Tibial nerve (tissue), 4 donors: Measurements from ENCODE around the gene NISCH. TPM values are rescaled to one million over a fixed set of nuclear protein-coding genes. Genes with fewer than 3 reads are reported as not detected.

Experiments used
- DNase-seq, 2 donors: peaks; one replicate each; pipeline ENCODE4 v3.0.0-alpha.2; 2019; ENCODE audit warnings: low spot score in 2 of 2
- H3K27ac ChIP-seq, 4 donors: fragments of 200-600 bp; sonication (generic) in 3 of 4; one replicate each; pipeline ENCODE4 v1.5.1; 2017 to 2019; ENCODE audit warnings: mild to moderate bottlenecking in 1 of 4
- H3K27me3 ChIP-seq, 2 donors: fragments of 200-600 bp; sonication (generic) in 1 of 2; one replicate each; pipeline versions ENCODE4 v1.5.1 to v1.6.0; 2017 to 2019
- H3K36me3 ChIP-seq, 3 donors: fragments of 200-600 bp; sonication (generic); one replicate each; pipeline ENCODE4 v1.5.1; 2018 to 2019
- H3K4me1 ChIP-seq, 4 donors: fragments of 200-600 bp; sonication (generic) in 3 of 4; one replicate each; pipeline ENCODE4 v1.5.1; 2017 to 2019
- H3K4me3 ChIP-seq, 4 donors: fragments of 200-600 bp; sonication (generic) in 3 of 4; one replicate each; pipeline ENCODE4 v1.5.1; 2017 to 2019; ENCODE audit warnings: mild to moderate bottlenecking in 1 of 4, moderate library complexity in 1 of 4
- H3K9me3 ChIP-seq, 4 donors: fragments of 200-600 bp; sonication (generic) in 3 of 4; one replicate each; pipeline ENCODE4 v1.5.1; 2017 to 2019
- CTCF ChIP-seq, 5 experiments: fragments of 200-600 bp in 3 of 5; fragments of 450-650 bp in 2 of 5; sonication (generic) in 3 of 5; IDR thresholded peaks; one replicate each; pipeline ENCODE4 v1.5.1; 2016 to 2019; ENCODE audit warnings: antibody characterized with exemption in 5 of 5, mild to moderate bottlenecking in 3 of 5, moderate library complexity in 2 of 5
- EP300 ChIP-seq, 2 donors: sonication (generic); formaldehyde crosslinking; IDR thresholded peaks; one replicate each; pipeline ENCODE4 v1.6.1; 2017; ENCODE audit warnings: antibody characterized with exemption in 2 of 2, mild to moderate bottlenecking in 1 of 2
- POLR2A ChIP-seq, 2 donors: fragments of 450-650 bp; IDR thresholded peaks; one replicate each; pipeline ENCODE4 v1.6.1; 2017; ENCODE audit warnings: antibody characterized with exemption in 2 of 2, mild to moderate bottlenecking in 2 of 2, moderate library complexity in 2 of 2
- WGBS, 2 donors: methylation state at CpG; one replicate each; pipeline ENCODE4 v1.1.5; 2018; 5-methylcytosine and 5-hydroxymethylcytosine counted together
- total RNA-seq, 4 donors: library from RNA; depleted of rRNA; stranded (reverse); fragments of >200 nt; gene quantifications; one replicate each; pipeline ENCODE4 v1.1.0, GENCODE V29; 2016

Gene NISCH
- total RNA-seq, 4 donors from 2014 or later = 192 to 305 (median 232) TPM

- DNase-seq = no peak
- Histone ChIP-seq H3K9me3 (no peaks in the 10 kb centered on the region), H3K27ac (peak overlapping the region in 1 of 4 donors; percentile 65), H3K4me3 (no peak overlapping the region), H3K36me3 (peaks cover 9 to 87% (median 44%) of the 10 kb centered on the region in 3 donors), H3K4me1 (peaks cover 0 to 75% (median 24%) of the 10 kb centered on the region in 4 donors), H3K27me3 (no peaks in the 10 kb centered on the region)
- 89 to 94% methylated on average over 3 of the region's 3 CpGs for WGBS, 2 donors
- TF ChIP-seq CTCF (IDR thresholded peaks at IDR 0.05) (no peak), EP300 (IDR thresholded peaks at IDR 0.05) (no peak)
Measured at GRCh38 chr3:52488746-52489145, 33.3 kb downstream of the NISCH start.

GRCh38 chr3:52489453-52489852, 34.0 kb downstream of the NISCH start:
- H3K27me3 ChIP-seq = no peaks in the 10 kb centered on the region
- peak overlapping the region in 3 of 4 donors; percentile 47 to 65 (median 52) for H3K27ac ChIP-seq
- H3K36me3 ChIP-seq = peaks cover 9 to 94% (median 44%) of the 10 kb centered on the region in 3 donors
- H3K4me1 ChIP-seq = peaks cover 0 to 75% (median 19%) of the 10 kb centered on the region in 4 donors
- H3K4me3 ChIP-seq = no peak overlapping the region
- TF ChIP-seq CTCF (IDR thresholded peaks at IDR 0.05) = no peak
- TF ChIP-seq EP300 (IDR thresholded peaks at IDR 0.05) = no peak
- no peak for TF ChIP-seq POLR2A (IDR thresholded peaks at IDR 0.05)
- H3K9me3 ChIP-seq = no peaks in the 10 kb centered on the region
- no peak for DNase-seq
- 88 to 90% methylated on average over 5 to 6 of the region's 18 CpGs for WGBS, 2 donors

- TF ChIP-seq CTCF (IDR thresholded peaks at IDR 0.05) = no peak
- TF ChIP-seq EP300 (IDR thresholded peaks at IDR 0.05) = no peak
- no peak for TF ChIP-seq POLR2A (IDR thresholded peaks at IDR 0.05)
- Histone ChIP-seq H3K4me1 (peaks cover 0 to 75% (median 13%) of the 10 kb centered on the region in 4 donors), H3K27ac (peak overlapping the region in 3 of 4 donors; percentile 47 to 65 (median 52)), H3K9me3 (no peaks in the 10 kb centered on the region), H3K36me3 (peaks cover 9 to 92% (median 44%) of the 10 kb centered on the region in 3 donors), H3K4me3 (no peak overlapping the region), H3K27me3 (no peaks in the 10 kb centered on the region)
- WGBS, 2 donors = 73 to 83% methylated on average over 20 of the region's 22 CpGs
- no peak for DNase-seq
Measured at GRCh38 chr3:52490035-52490938, 34.9 kb downstream of the NISCH start.

GRCh38 chr3:52490939-52491526, 35.6 kb downstream of the NISCH start:
- no peak for DNase-seq
- peaks cover 0 to 75% (median 14%) of the 10 kb centered on the region in 4 donors for H3K4me1 ChIP-seq

More at GRCh38 chr3:52490939-52491526, 35.6 kb downstream of the NISCH start:
- Histone ChIP-seq H3K27ac (peak overlapping the region in 3 of 4 donors; percentile 47 to 71 (median 65)), H3K36me3 (peaks cover 9 to 84% (median 44%) of the 10 kb centered on the region in 3 donors), H3K9me3 (no peaks in the 10 kb centered on the region), H3K4me3 (no peak overlapping the region), H3K27me3 (no peaks in the 10 kb centered on the region)
- 72 to 82% methylated on average over 18 to 21 of the region's 23 CpGs for WGBS, 2 donors
- no peak for TF ChIP-seq CTCF (IDR thresholded peaks at IDR 0.05)
- TF ChIP-seq EP300 (IDR thresholded peaks at IDR 0.05) = peak in 1 of 2 donors; percentile 40
